Measurements from ENCODE around the gene NUDT6.

NUDT6 gene

GRCh38 chr4:122920473-122920872, 1.9 kb downstream of the NUDT6 start:
- no peak overlapping the region for H3K4me3 ChIP-seq (ENCODE audit: low read depth, low read length)
- peaks cover 2% of the 10 kb centered on the region for H3K79me2 ChIP-seq
- TF ChIP-seq CTCF (IDR thresholded peaks at IDR 0.05) = no peak
- H3K4me2 ChIP-seq (ENCODE audit: low read length) = no peak overlapping the region
- H3K27ac ChIP-seq = no peak overlapping the region
- no peaks in the 10 kb centered on the region for H3K9me3 ChIP-seq (ENCODE audit: control insufficient read depth, low read length)
- no peaks in the 10 kb centered on the region for H3K27me3 ChIP-seq (ENCODE audit: control insufficient read depth, insufficient read depth, low read length)
- no peak overlapping the region for H3K9ac ChIP-seq
- no peaks in the 10 kb centered on the region for H3K4me1 ChIP-seq
- no peaks in the 10 kb centered on the region for H3K36me3 ChIP-seq (ENCODE audit: control insufficient read depth, insufficient read depth, low read length)
- no peak overlapping the region for H2AFZ ChIP-seq

GRCh38 chr4:122917731-122918130, 4.7 kb downstream of the NUDT6 start:
- Histone ChIP-seq H3K4me3 (ENCODE audit: low read depth, low read length) (no peak overlapping the region), H3K36me3 (ENCODE audit: control insufficient read depth, insufficient read depth, low read length) (no peaks in the 10 kb centered on the region), H3K4me1 (no peaks in the 10 kb centered on the region)

GRCh38 chr4:122914938-122915337, 7.5 kb downstream of the NUDT6 start:
- no peak overlapping the region for H3K27ac ChIP-seq
- H3K4me2 ChIP-seq (ENCODE audit: low read length) = no peak overlapping the region
- H3K79me2 ChIP-seq = no peaks in the 10 kb centered on the region
- no peaks in the 10 kb centered on the region for H3K27me3 ChIP-seq (ENCODE audit: control insufficient read depth, insufficient read depth, low read length)
- no peaks in the 10 kb centered on the region for H3K4me1 ChIP-seq
- no peak overlapping the region for H2AFZ ChIP-seq
- H3K9me3 ChIP-seq (ENCODE audit: control insufficient read depth, low read length) = no peaks in the 10 kb centered on the region
- TF ChIP-seq CTCF (IDR thresholded peaks at IDR 0.05) = no peak
- H3K4me3 ChIP-seq (ENCODE audit: low read depth, low read length) = no peak overlapping the region
- no peak overlapping the region for H3K9ac ChIP-seq
- no peaks in the 10 kb centered on the region for H3K36me3 ChIP-seq (ENCODE audit: control insufficient read depth, insufficient read depth, low read length)

More at GRCh38 chr4:122917731-122918130, 4.7 kb downstream of the NUDT6 start:
- no peak overlapping the region for H3K9ac ChIP-seq
- no peaks in the 10 kb centered on the region for H3K9me3 ChIP-seq (ENCODE audit: control insufficient read depth, low read length)
- H2AFZ ChIP-seq = no peak overlapping the region
- no peaks in the 10 kb centered on the region for H3K79me2 ChIP-seq
- no peaks in the 10 kb centered on the region for H3K27me3 ChIP-seq (ENCODE audit: control insufficient read depth, insufficient read depth, low read length)
- no peak for TF ChIP-seq CTCF (IDR thresholded peaks at IDR 0.05)
- H3K4me2 ChIP-seq (ENCODE audit: low read length) = no peak overlapping the region
- H3K27ac ChIP-seq = no peak overlapping the region

GRCh38 chr4:122914292-122914904, 8.0 kb downstream of the NUDT6 start:
- Histone ChIP-seq H3K4me1 (no peaks in the 10 kb centered on the region), H3K9me3 (ENCODE audit: control insufficient read depth, low read length) (no peaks in the 10 kb centered on the region), H2AFZ (no peak overlapping the region), H3K79me2 (no peaks in the 10 kb centered on the region), H3K9ac (no peak overlapping the region), H3K27ac (no peak overlapping the region), H3K4me3 (ENCODE audit: low read depth, low read length) (no peak overlapping the region), H3K36me3 (ENCODE audit: control insufficient read depth, insufficient read depth, low read length) (no peaks in the 10 kb centered on the region), H3K4me2 (ENCODE audit: low read length) (no peak overlapping the region), H3K27me3 (ENCODE audit: control insufficient read depth, insufficient read depth, low read length) (no peaks in the 10 kb centered on the region)
- no peak for TF ChIP-seq CTCF (IDR thresholded peaks at IDR 0.05)

All from parathyroid adenoma (tissue), 2 donors.